GM18861 (cell line): ENCODE measurements around the gene GOLGA6L1.
"Not testable (repeated sequence)": the region's sequence is repeated elsewhere in the genome, so short reads cannot be mapped to it uniquely, and the experiment has no call there.

Experiments
- ATAC-seq: cut with Tn5 transposase; IDR thresholded peaks from one replicate; pipeline ENCODE4 v1.9.1; 2021; ENCODE audit not compliant: unreplicated experiment

GOLGA6L1 gene, protein sequence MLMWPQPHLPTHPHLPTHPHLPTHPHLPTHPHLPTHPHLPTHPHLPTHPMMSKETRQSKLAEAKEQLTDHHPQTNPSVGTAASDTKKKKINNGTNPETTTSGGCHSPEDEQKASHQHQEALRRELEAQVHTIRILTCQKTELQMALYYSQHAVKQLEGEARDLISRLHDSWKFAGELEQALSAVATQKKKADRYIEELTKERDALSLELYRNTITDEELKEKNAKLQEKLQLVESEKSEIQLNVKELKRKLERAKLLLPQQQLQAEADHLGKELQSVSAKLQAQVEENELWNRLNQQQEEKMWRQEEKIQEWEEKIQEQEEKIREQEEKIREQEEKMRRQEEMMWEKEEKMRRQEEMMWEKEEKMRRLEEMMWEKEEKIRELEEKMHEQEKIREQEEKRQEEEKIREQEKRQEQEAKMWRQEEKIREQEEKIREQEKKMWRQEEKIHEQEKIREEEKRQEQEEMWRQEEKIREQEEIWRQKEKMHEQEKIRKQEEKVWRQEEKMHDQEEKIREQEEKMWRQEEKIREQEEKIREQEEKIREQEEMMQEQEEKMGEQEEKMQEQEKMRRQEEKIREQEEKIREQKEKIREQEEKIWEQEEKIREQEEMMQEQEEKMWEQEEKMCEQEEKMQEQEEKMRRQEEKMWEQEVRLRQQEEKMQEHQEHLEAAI

DNA sequence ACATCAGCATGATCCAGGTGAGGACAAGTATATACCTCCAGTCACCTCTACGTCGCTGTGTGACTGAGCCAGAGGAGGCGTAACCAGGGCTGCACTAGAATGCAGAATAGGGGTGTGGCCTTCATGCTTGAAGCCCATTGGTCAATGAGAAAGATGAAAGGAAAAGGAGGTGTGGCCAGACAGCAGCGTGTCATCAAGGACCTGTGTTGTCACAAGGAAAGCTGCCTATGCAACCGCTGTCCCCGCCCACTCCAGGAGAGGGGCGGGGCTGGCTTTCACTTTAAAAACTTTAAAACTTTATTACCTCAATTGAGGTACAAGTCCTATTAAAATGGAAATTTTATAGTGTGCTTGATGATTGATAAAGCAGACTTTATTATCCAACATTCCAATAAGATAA is at the start of gene GOLGA6L1:
TSS of gene GOLGA6L1 (minus strand) at position 101 of the 400 bp plus-strand sequence. CDS start at position 10, 91 bp downstream.
- not testable (repeated sequence) for ATAC-seq

DNA sequence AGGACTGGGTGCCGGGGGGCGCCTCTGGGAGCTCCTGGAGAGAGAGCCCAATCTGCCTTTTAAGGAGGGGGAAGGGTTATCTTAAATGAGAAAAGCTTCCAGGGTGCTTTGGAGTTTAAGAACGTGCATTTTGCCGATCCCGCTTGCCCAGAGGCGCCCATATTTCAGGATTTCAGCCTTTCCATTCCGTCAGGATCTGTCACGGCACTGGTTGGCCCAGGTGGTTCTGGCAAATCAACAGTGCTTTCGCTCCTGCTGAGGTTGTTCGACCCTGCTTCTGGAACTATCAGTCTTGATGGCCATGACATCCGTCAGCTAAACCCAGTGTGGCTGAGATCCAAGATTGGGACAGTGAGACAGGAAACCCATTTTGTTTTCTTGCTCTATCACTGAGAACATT is 44.6 kb upstream of the GOLGA6L1 start:
- ATAC-seq, result not testable (repeated sequence)

DNA sequence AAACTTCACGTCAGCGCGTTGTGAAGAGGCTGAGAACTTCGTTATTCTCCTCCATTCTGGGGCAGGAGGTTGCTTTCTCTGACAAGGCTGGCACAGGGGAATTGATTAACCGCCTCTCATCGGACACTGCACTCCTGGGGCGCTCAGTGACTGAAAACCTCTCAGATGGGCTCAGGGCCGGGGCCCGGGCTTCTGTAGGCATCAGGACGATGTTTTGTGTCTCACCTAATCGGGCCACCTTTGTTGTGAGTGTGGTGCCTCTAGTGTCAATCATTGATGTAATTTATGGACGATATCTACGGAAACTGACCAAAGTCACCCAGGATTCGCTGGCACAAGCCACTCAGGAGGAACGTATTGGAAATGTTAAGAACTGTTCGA is 43.9 kb upstream of the GOLGA6L1 start:
- not testable (repeated sequence) for ATAC-seq

DNA sequence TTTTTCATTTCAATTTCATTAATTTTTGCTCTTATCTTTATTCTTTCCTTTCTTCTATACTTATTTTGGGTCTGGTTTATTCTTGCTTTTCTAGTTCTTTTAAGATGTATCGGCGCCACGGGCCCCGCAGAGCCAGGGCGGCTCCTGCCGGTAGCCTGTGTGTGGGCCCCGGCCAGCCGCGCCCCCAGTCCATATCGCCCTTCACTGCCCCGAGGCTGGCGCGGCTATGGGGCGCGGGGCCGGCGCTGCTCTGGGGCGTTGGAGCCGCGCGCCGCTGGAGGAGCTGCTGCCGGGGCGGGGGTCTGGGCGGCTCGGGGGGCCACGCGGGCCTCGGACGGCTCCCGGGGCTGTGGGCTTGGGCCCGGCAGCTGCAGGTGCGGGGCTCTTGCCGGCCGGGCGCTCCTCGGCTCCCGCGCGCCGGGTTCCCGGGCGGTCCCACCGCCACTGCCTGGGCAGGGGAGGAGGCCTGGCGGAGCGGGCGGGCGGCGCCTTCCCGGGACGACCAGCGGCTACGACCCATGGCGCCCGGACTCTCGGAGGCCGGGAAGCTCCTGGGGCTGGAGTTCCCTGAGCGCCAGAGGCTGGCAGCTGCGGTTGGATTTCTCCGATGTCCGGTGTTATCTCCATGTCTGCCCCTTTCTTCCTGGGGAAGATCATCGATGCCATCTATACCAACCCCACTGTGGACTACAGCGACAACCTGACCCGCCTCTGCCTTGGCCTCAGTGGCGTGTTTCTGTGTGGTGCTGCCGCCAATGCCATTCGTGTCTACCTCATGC is 43.3 kb upstream of the GOLGA6L1 start:
- not testable (repeated sequence) for ATAC-seq

DNA sequence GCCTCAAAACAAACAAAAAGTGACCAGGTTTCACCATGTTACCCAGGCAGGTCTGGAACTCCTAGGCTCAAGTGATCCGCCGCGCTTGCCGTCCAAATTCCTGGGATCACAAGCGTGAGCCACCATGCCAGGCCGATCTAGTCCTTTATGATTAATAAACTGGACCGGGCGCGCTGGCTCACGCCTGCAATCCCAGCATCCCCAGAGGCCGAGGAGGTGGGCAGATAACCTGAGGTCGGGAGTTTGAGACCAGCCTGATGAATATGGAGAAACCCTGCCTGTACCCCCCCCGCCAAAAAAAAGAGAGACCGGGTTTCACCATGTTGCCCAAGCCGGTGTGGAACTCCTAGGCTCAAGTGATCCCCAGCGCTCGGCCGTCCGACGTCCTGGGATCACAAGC is 40.1 kb upstream of the GOLGA6L1 start:
- not testable (repeated sequence) for ATAC-seq

DNA sequence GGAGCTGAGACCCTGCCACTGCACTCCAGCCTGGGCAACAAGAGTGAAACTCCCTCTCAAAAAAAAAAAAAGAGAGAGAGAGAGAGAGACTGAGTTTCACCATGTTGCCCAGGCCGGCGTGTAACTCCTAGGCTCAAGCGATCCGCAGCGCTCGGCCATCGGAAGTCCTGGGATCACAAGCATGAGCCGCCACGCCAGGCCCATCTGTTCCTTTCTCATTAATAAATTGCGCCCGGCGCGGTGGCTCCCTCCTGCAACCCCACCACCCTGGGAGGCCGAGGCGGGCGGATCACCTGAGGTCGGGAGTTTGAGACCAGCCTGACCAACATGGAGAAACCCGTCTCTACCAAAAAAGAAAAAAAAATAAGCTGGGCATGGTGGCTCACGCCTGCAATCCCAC is 39.0 kb upstream of the GOLGA6L1 start:
- not testable (repeated sequence) for ATAC-seq

DNA sequence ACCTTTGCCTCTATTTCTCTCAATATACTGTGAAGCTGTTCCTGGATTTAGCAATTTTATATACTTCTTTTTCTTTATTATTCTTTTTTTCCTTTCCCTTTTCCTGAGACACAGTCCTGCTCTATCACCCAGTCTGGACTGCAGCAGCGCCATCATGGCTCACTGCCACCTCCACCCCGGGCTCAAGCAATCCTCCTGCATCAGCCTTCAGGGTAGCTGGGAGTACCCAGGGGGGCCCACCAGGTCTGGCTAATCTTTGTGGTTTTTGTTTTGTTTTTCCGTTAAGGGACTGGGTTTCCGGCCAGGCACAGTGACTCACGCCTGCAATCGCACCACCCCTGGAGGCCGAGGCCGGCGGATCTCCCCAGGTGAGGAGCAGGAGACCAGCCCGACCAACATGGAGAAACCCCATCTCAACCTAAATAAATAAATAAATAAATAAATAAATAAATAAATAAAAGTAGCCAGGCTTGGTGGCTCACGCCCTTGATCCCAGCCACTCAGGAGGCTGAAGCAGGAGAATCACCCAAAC is 38.1 kb upstream of the GOLGA6L1 start:
- not testable (repeated sequence) for ATAC-seq

DNA sequence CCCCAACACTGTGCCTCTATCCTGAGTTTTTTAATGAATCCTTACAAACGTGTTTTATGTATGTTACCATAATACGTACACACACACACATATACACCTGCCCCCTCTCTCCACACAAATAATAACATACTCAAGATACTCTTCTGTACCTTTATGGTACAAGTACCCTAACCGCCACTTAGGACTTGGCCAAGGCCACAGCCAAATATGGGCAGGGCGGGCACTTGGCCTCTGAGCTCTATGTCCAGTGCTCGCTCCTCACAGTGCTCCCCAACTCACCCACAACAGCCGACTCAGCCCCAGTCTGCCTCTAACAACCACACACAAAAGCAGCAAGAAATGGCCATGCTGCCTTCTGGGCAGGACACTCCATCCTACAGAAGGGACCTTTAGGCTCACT is 3.8 kb downstream of the GOLGA6L1 start:
- ATAC-seq, result not testable (repeated sequence)

DNA sequence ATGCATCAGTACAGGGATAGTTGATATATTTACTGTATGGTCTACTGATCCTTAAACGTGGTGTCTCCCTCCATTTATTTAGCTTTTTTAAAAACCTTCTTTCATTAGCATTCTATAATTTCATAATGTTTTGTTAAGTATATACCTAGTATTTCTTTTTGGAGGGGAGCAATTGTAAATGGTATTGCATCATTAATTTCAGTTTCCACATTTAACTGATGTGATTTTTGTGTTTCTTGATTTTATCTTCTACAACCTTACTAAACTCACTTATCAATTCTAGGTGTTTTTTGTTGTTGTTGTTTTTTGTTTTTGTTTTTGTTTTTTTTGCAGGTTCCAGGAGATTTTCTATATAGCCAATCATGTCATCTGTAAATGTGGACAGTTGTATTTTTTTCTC is 18.4 kb downstream of the GOLGA6L1 start:
- no peak for ATAC-seq

DNA sequence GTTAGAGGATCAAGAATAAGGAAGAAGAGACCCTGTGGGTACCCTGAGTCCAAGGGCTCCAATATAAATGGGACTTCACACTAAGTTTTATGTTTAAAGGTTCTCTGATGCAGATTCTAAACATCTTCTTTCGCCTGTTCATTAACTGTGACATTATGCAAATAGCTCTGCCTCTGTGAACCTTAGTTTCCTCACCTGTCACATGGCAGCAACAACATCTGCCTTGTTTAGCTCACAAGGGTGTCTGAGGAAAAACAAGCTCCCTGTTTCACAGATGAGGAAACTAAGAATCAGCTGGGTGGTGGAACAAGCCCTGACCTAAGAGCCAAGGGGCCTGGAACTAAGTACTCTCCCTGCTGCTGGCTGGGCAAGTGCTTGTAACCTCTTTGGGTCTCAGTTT is 40.8 kb downstream of the GOLGA6L1 start:
- ATAC-seq, result no peak

DNA sequence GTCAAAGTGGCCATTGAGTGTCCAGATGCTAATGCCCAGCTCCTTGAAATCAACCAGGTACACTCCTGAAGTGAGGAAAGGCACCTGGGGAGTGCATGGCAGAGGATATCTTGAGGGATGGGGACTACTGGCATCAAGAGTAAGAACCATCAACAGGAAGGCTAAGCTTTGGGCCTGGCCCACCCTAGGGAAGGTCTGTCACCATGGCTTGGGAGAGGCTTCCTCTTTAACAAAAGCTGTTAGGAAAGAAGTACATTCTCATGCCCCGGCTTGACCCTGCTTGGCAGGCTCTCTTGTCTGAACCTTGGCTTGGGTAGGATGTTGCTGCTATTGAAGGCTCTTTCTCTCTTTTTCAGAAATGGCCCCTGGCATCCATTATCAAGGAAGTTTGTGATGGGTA is 53.5 kb downstream of the GOLGA6L1 start:
- no peak for ATAC-seq

DNA sequence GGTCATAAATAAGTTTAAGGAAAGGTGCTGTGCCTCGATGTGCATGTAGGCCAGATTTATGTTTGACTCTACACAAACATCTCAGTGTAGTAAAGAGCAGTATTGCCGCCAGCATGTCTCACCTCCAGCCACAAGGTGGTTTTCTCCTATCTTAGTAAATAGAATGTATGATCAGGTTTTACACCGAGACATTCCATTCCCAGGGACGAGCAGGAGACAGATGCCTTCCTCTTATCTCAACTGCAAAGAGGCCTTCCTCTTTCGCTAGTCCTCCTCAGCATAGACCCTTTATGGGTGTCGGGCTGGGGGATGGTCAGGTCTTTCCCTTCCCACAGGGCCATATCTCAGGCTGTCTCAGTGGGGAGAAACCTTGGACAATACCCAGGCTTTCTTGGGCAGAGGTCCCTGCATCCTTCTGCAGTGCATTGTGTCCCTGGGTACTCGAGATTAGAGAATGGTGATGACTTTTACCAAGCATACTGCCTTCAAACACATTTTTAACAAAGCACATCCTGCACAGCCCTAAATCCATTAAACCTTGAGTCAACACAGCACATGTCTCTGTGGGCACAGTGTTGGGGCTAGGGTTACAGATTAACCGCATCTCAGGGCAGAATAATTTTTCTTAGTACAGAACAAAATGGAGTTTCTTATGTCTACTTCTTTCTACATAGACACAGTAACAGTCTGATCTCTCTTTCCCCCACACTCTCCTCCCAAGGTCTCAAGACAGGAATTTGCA is 54.5 kb downstream of the GOLGA6L1 start:
- ATAC-seq, result not testable (repeated sequence)

DNA sequence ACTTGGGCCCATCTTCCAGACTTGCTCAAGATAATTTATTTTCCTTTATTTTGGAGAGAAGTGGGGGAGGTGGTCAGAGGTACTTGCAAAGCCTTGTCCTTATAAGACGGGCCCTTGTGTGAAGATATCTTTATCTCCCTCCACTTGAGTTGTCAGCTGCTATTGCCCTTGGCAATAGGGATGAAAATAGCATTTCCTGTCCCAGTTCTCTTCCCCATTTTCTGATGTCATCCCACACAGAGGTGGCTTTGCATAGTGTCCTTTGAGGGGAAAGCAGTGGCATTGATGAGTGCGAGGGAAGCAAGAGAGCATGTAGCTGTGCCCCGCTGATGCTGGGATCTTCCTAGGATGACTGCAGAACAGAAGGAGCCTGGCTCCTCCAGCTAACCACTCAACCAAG is 55.4 kb downstream of the GOLGA6L1 start:
- no peak for ATAC-seq

DNA sequence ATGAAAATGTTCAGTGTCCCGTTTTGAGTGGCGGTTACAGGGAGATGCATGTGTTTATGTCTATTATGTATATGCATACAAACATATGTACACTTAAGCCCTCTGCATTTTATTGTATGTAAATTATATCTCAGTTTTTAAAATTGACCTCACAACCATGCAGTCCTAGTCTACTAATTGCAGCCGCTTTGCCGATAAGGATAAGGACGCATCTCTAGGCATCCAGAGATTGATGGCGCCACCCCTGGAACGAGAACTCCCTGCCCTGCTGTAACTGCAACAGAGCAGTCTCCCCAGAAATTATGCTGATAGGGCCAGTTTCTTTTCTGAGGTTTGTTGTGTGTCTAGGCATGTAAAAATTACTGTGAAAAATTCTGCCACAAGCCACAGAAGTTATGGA is 56.9 kb downstream of the GOLGA6L1 start:
- ATAC-seq, result no peak
